ENCODE results near the gene ARHGDIG.

GRCh38 chr16:281660-282255 is 1.4 kb downstream of the ARHGDIG start:
- TF ChIP-seq CTCF (IDR thresholded peaks at IDR 0.05) (no peak), POLR2AphosphoS5 (IDR thresholded peaks at IDR 0.05; ENCODE audit: low read depth, low read length) (no peak)

Measured in Panc1 (cell line).